Measurements from ENCODE around the gene ZBTB2. TPM values are rescaled to one million over a fixed set of nuclear protein-coding genes. Genes with fewer than 3 reads are reported as not detected.

Gene ZBTB2
- total and polyA plus RNA-seq, 2 of the 4 experiments (the other 2 are of a cell fraction): 11.8 to 17.7 TPM

DNA sequence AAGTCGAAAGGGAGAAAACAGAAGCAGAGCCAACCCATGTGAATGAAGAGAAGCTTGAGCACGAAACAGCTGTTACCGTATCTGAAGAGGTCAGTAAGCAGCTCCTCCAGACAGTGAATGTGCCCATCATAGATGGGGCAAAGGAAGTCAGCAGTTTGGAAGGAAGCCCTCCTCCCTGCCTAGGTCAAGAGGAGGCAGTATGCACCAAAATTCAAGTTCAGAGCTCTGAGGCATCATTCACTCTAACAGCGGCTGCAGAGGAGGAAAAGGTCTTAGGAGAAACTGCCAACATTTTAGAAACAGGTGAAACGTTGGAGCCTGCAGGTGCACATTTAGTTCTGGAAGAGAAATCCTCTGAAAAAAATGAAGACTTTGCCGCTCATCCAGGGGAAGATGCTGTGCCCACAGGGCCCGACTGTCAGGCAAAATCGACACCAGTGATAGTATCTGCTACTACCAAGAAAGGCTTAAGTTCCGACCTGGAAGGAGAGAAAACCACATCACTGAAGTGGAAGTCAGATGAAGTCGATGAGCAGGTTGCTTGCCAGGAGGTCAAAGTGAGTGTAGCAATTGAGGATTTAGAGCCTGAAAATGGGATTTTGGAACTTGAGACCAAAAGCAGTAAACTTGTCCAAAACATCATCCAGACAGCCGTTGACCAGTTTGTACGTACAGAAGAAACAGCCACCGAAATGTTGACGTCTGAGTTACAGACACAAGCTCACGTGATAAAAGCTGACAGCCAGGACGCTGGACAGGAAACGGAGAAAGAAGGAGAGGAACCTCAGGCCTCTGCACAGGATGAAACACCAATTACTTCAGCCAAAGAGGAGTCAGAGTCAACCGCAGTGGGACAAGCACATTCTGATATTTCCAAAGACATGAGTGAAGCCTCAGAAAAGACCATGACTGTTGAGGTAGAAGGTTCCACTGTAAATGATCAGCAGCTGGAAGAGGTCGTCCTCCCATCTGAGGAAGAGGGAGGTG, 38.7 kb downstream of the ZBTB2 start:
- CTCF ChIA-PET: interaction anchor here (1.0 kb wide), 1 partner anchor 338 kb away, joined by 3 read pairs; no protein-coding TSS in a partner anchor
- peak overlapping the region; percentile 16 for H2AFZ ChIP-seq (replicated peaks; ENCODE audit: low read length, poor library complexity)
- H4K8ac ChIP-seq (ENCODE audit: low read depth in 2 of 2, low read length in 2 of 2): no peak overlapping the region
- no peak overlapping the region for H3K56ac ChIP-seq (ENCODE audit: extremely low read depth, insufficient read depth, low read length)
- H3K9me3 ChIP-seq (ENCODE audit: control insufficient read depth, insufficient read depth, low read length): no peaks in the 10 kb centered on the region
- no peak overlapping the region for H3K4ac ChIP-seq (ENCODE audit: low read depth, low read length)
- no peak overlapping the region for H3K18ac ChIP-seq (ENCODE audit: low read depth, low read length)
- no peak overlapping the region for H2AK5ac ChIP-seq (ENCODE audit: low read depth, low read length)
- no peak overlapping the region for H2BK120ac ChIP-seq (ENCODE audit: low read depth, low read length)
- 0 out of 2 replicates have a peak, but pooled peaks cover 6% of the 10 kb centered on the region for H3K9me1 ChIP-seq (ENCODE audit: insufficient read depth, low read length)
- intact Hi-C loops (cut with micrococcal nuclease) (no loop called here), in situ Hi-C loops (cut with MboI; ENCODE audit: low sequenced_read_pairs) (no loop called here), dilution Hi-C loops (cut with HindIII; ENCODE audit: low sequenced_read_pairs, unreplicated experiment) (no loop called here)
- H3K4me3 ChIP-seq (ENCODE audit: insufficient read depth, low read depth, low read length): no peak overlapping the region
- ATAC-seq (ENCODE audit: low read depth) (no peak), DNase-seq (no peak)
- no peak overlapping the region for H3K9ac ChIP-seq (ENCODE audit: low read depth, low read length)
- no peak overlapping the region for H4K5ac ChIP-seq (ENCODE audit: low read depth, low read length)
- no peak overlapping the region for H3K23ac ChIP-seq (ENCODE audit: low read depth, low read length)
- H3K79me1 ChIP-seq (ENCODE audit: low read depth in 1 of 2, low read length in 2 of 2): peaks cover 3 to 6% of the 10 kb centered on the region in 2 experiments; a peak in 1 of 4 replicates
- 80% methylated on average over 8 of the region's 19 CpGs; no CpG with 5 or more reads in 1 of the 2 experiments for WGBS, 2 experiments (ENCODE audit: extremely low coverage in 2 of 2, insufficient read length in 1 of 2)
- POLR2A ChIA-PET (ENCODE audit: unreplicated experiment): no interaction called here
- no peak overlapping the region for H3K4me2 ChIP-seq (ENCODE audit: low read depth, low read length)
- H2AK9ac ChIP-seq (replicated peaks; ENCODE audit: low read depth, low read length, poor library complexity): no peak overlapping the region
- TSS peak; percentile 20 for BruUV-seq (replicated peaks)
- peaks cover 44% of the 10 kb centered on the region for H3K36me3 ChIP-seq (ENCODE audit: control insufficient read depth, insufficient read depth, low read length)
- no peaks in the 10 kb centered on the region for H3K27me3 ChIP-seq (ENCODE audit: control insufficient read depth, insufficient read depth, low read length)
- no peak overlapping the region for H2BK5ac ChIP-seq (ENCODE audit: low read depth, low read length, poor library complexity, severe bottlenecking)
- H4K20me1 ChIP-seq (ENCODE audit: insufficient read depth, low read length): no peaks in the 10 kb centered on the region; the same call in 1 of the 2 replicates
- no peak overlapping the region for H4K91ac ChIP-seq (ENCODE audit: insufficient read depth, low read depth, low read length)
- H2BK15ac ChIP-seq (ENCODE audit: low read depth, low read length): no peak overlapping the region
- H3K14ac ChIP-seq (replicated peaks; ENCODE audit: low read depth, low read length): no peak overlapping the region
- H3K4me1 ChIP-seq (ENCODE audit: control insufficient read depth, insufficient read depth, low read length): no peaks in the 10 kb centered on the region
- no peak overlapping the region for H3K27ac ChIP-seq (ENCODE audit: insufficient read depth, low read length)
- H2BK20ac ChIP-seq (ENCODE audit: low read depth, low read length): no peak overlapping the region
- TF ChIP-seq POLR2A (IDR thresholded peaks at IDR 0.05; ENCODE audit: low read depth, low read length): no peak
- TF ChIP-seq SMC3 (IDR thresholded peaks at IDR 0.05; ENCODE audit: low read depth, low read length): no peak
- TF ChIP-seq ELK1 (IDR thresholded peaks at IDR 0.05; ENCODE audit: borderline replicate concordance, low read depth, low read length): no peak
- no peak for TF ChIP-seq MAFK (IDR thresholded peaks at IDR 0.05; ENCODE audit: low read depth, low read length)
- no peak for TF ChIP-seq NFE2L2 (IDR thresholded peaks at IDR 0.05; ENCODE audit: low read depth, low read length)
- no peak for TF ChIP-seq CHD1 (IDR thresholded peaks at IDR 0.05; ENCODE audit: low read depth, low read length)
- no peak for TF ChIP-seq FOS (IDR thresholded peaks at IDR 0.05; ENCODE audit: low read depth, low read length)
- no peak for TF ChIP-seq RFX5 (IDR thresholded peaks at IDR 0.05; ENCODE audit: low read depth, low read length)
- no peak for TF ChIP-seq USF2 (IDR thresholded peaks at IDR 0.05; ENCODE audit: low read depth, low read length)
- no peak for TF ChIP-seq RAD21 (IDR thresholded peaks at IDR 0.05; ENCODE audit: low read length)
- TF ChIP-seq RCOR1 (IDR thresholded peaks at IDR 0.05; ENCODE audit: insufficient replicate concordance, low read length): no peak
- TF ChIP-seq MXI1 (IDR thresholded peaks at IDR 0.05; ENCODE audit: borderline replicate concordance, low read depth, low read length): no peak
- TF ChIP-seq CEBPB (IDR thresholded peaks at IDR 0.05; ENCODE audit: low read depth, low read length): no peak
- no peak for TF ChIP-seq BHLHE40 (IDR thresholded peaks at IDR 0.05; ENCODE audit: low read depth, low read length)

Measured in IMR-90 (cell line).